ENCODE data around the gene PIM2. TPM values are rescaled to one million over a fixed set of nuclear protein-coding genes. Genes with fewer than 3 reads are reported as not detected.

PIM2 gene
- total and polyA plus RNA-seq, 2 of the 4 experiments (the other 2 are of a cell fraction): 7.3 to 9.4 TPM

GRCh38 chrX:48891402-48892288, 27.2 kb downstream of the PIM2 start:
- Histone ChIP-seq H2BK5ac (ENCODE audit: low read depth, low read length, poor library complexity, severe bottlenecking) (no peak overlapping the region), H2AK9ac (replicated peaks; ENCODE audit: low read depth, low read length, poor library complexity) (peak overlapping the region; percentile 77), H2AFZ (replicated peaks; ENCODE audit: low read length, poor library complexity) (peak overlapping the region; percentile 84), H3K4me1 (ENCODE audit: control insufficient read depth, insufficient read depth, low read length) (0 out of 2 replicates have a peak, but pooled peaks cover 2% of the 10 kb centered on the region), H3K27me3 (ENCODE audit: control insufficient read depth, insufficient read depth, low read length) (no peaks in the 10 kb centered on the region), H2BK20ac (ENCODE audit: low read depth, low read length) (no peak overlapping the region), H2AK5ac (ENCODE audit: low read depth, low read length) (no peak overlapping the region), H3K56ac (ENCODE audit: extremely low read depth, insufficient read depth, low read length) (no peak overlapping the region), H3K14ac (replicated peaks; ENCODE audit: low read depth, low read length) (peak overlapping the region; percentile 68), H3K9me3 (ENCODE audit: control insufficient read depth, insufficient read depth, low read length) (no peaks in the 10 kb centered on the region), H3K23ac (ENCODE audit: low read depth, low read length) (no peak overlapping the region), H3K18ac (ENCODE audit: low read depth, low read length) (no peak overlapping the region), H2BK15ac (ENCODE audit: low read depth, low read length) (no peak overlapping the region), H3K4me3 (ENCODE audit: insufficient read depth, low read depth, low read length) (peak overlapping the region; percentile 32), H3K9me1 (ENCODE audit: insufficient read depth, low read length) (0 out of 2 replicates have a peak, but pooled peaks cover 7% of the 10 kb centered on the region), H3K9ac (ENCODE audit: low read depth, low read length) (0 out of 2 replicates have a peak overlapping the region, but pooled peaks have one; percentile 25), H4K20me1 (ENCODE audit: insufficient read depth, low read length) (no peaks in the 10 kb centered on the region), H3K79me1 (ENCODE audit: low read depth in 1 of 2, low read length in 2 of 2) (peaks cover 3 to 11% of the 10 kb centered on the region in 2 experiments; a peak in 3 of 4 replicates), H3K4ac (ENCODE audit: low read depth, low read length) (peak overlapping the region; percentile 52; the same call in 1 of the 2 replicates), H4K5ac (ENCODE audit: low read depth, low read length) (no peak overlapping the region), H2BK120ac (ENCODE audit: low read depth, low read length) (no peak overlapping the region), H3K27ac (ENCODE audit: insufficient read depth, low read length) (no peak overlapping the region; the same call in 1 of the 2 replicates), H4K8ac (ENCODE audit: low read depth in 2 of 2, low read length in 2 of 2) (peak overlapping the region in 1 of 2 experiments; percentile 21; a peak in 1 of 4 replicates), H3K4me2 (ENCODE audit: low read depth, low read length) (peak overlapping the region; percentile 74), H3K36me3 (ENCODE audit: control insufficient read depth, insufficient read depth, low read length) (no peaks in the 10 kb centered on the region), H4K91ac (ENCODE audit: insufficient read depth, low read depth, low read length) (no peak overlapping the region)
- ChIA-PET CTCF (interaction anchor here (0.6 kb wide), 2 partner anchors 17 to 196 kb away, joined by 4 to 5 read pairs; no protein-coding TSS in a partner anchor), POLR2A (ENCODE audit: unreplicated experiment) (interaction anchor here (0.6 kb wide), 1 partner anchor 65 kb away, joined by 3 read pairs; no protein-coding TSS in a partner anchor)
- intact Hi-C loops (cut with micrococcal nuclease): no loop called here
- ATAC-seq (ENCODE audit: low read depth) (peak; percentile 96), DNase-seq (peak; percentile 70)
- dilution Hi-C loops (cut with HindIII; ENCODE audit: low sequenced_read_pairs, unreplicated experiment): no loop called here
- WGBS, 2 experiments (ENCODE audit: extremely low coverage in 2 of 2, insufficient read length in 1 of 2): 35% methylated on average over 35 of the region's 68 CpGs; no CpG with 5 or more reads in 1 of the 2 experiments
- BruUV-seq (replicated peaks): no TSS peak
- in situ Hi-C loops (cut with MboI; ENCODE audit: low sequenced_read_pairs): no loop called here
- no peak for TF ChIP-seq NFE2L2 (IDR thresholded peaks at IDR 0.05; ENCODE audit: low read depth, low read length)
- TF ChIP-seq CEBPB (IDR thresholded peaks at IDR 0.05; ENCODE audit: low read depth, low read length): no peak
- no peak for TF ChIP-seq BHLHE40 (IDR thresholded peaks at IDR 0.05; ENCODE audit: low read depth, low read length)
- TF ChIP-seq CTCF (conservative IDR thresholded peaks at IDR 0.05; ENCODE audit: low read depth, low read length): peak; percentile 56
- TF ChIP-seq CHD1 (IDR thresholded peaks at IDR 0.05; ENCODE audit: low read depth, low read length): no peak
- no peak for TF ChIP-seq USF2 (IDR thresholded peaks at IDR 0.05; ENCODE audit: low read depth, low read length)
- TF ChIP-seq ELK1 (IDR thresholded peaks at IDR 0.05; ENCODE audit: borderline replicate concordance, low read depth, low read length): no peak
- 0 out of 2 replicates have a peak, but pooled peaks have one; percentile 10 for TF ChIP-seq SMC3 (IDR thresholded peaks at IDR 0.05; ENCODE audit: low read depth, low read length)
- TF ChIP-seq MAZ (IDR thresholded peaks at IDR 0.05; ENCODE audit: borderline replicate concordance, low read depth, low read length): no peak
- peak; percentile 40; the same call in 1 of the 2 replicates for TF ChIP-seq RAD21 (IDR thresholded peaks at IDR 0.05; ENCODE audit: low read length)
- TF ChIP-seq RFX5 (IDR thresholded peaks at IDR 0.05; ENCODE audit: low read depth, low read length): no peak
- TF ChIP-seq POLR2A (IDR thresholded peaks at IDR 0.05; ENCODE audit: low read depth, low read length): no peak
- no peak for TF ChIP-seq FOS (IDR thresholded peaks at IDR 0.05; ENCODE audit: low read depth, low read length)
